Measurements from ENCODE around the gene PRR19. TPM values are rescaled to one million over a fixed set of nuclear protein-coding genes. Genes with fewer than 3 reads are reported as not detected.

PRR19 gene
- total and polyA plus RNA-seq, 10 of the 15 experiments (the other 5 are each of a cell fraction or from before 2014, with no cell fraction given) = 0.09 to 1.7 (median 0.73) TPM; not detected in 1

GRCh38 chr19:42270346-42271044 is 31.4 kb upstream of the PRR19 start (continued):
- TF ChIP-seq CEBPZ (IDR thresholded peaks at IDR 0.05; ENCODE audit: low read depth, low read length) = no peak
- TF ChIP-seq HCFC1 (IDR thresholded peaks at IDR 0.05; ENCODE audit: low read length) = no peak
- no peak for TF ChIP-seq TARDBP (IDR thresholded peaks at IDR 0.05; ENCODE audit: borderline replicate concordance)
- TF ChIP-seq, protein P1, sequence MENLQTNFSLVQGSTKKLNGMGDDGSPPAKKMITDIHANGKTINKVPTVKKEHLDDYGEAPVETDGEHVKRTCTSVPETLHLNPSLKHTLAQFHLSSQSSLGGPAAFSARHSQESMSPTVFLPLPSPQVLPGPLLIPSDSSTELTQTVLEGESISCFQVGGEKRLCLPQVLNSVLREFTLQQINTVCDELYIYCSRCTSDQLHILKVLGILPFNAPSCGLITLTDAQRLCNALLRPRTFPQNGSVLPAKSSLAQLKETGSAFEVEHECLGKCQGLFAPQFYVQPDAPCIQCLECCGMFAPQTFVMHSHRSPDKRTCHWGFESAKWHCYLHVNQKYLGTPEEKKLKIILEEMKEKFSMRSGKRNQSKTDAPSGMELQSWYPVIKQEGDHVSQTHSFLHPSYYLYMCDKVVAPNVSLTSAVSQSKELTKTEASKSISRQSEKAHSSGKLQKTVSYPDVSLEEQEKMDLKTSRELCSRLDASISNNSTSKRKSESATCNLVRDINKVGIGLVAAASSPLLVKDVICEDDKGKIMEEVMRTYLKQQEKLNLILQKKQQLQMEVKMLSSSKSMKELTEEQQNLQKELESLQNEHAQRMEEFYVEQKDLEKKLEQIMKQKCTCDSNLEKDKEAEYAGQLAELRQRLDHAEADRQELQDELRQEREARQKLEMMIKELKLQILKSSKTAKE (IDR thresholded peaks at IDR 0.05; ENCODE audit: low read depth, poor library complexity, severe bottlenecking) = peak; percentile 38
- TF ChIP-seq IKZF2 (IDR thresholded peaks at IDR 0.05) = peak; percentile 75 to 84
- TF ChIP-seq, protein P2, sequence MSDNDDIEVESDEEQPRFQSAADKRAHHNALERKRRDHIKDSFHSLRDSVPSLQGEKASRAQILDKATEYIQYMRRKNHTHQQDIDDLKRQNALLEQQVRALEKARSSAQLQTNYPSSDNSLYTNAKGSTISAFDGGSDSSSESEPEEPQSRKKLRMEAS (IDR thresholded peaks at IDR 0.05; ENCODE audit: low read depth, low read length) = no peak
- TF ChIP-seq PML (IDR thresholded peaks at IDR 0.05; ENCODE audit: low read length) = peak; percentile 59; the same call in 1 of the 2 replicates
- TF ChIP-seq ASH2L (IDR thresholded peaks at IDR 0.05; ENCODE audit: borderline replicate concordance, low read depth) = no peak
- TF ChIP-seq, protein P3, sequence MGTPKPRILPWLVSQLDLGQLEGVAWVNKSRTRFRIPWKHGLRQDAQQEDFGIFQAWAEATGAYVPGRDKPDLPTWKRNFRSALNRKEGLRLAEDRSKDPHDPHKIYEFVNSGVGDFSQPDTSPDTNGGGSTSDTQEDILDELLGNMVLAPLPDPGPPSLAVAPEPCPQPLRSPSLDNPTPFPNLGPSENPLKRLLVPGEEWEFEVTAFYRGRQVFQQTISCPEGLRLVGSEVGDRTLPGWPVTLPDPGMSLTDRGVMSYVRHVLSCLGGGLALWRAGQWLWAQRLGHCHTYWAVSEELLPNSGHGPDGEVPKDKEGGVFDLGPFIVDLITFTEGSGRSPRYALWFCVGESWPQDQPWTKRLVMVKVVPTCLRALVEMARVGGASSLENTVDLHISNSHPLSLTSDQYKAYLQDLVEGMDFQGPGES (IDR thresholded peaks at IDR 0.05) = no peak
- no peak for TF ChIP-seq CEBPB (IDR thresholded peaks at IDR 0.05; ENCODE audit: borderline replicate concordance in 1 of 2, low read depth in 2 of 2, low read length in 2 of 2)
- TF ChIP-seq EED (IDR thresholded peaks at IDR 0.05; ENCODE audit: low read depth) = peak; percentile 46; the same call in 1 of the 2 replicates
- no peak for TF ChIP-seq SIX5 (IDR thresholded peaks at IDR 0.05; ENCODE audit: low read depth, low read length, severe bottlenecking)
- no peak for TF ChIP-seq SP1 (IDR thresholded peaks at IDR 0.05; ENCODE audit: low read depth, low read length)
- TF ChIP-seq NFXL1 (IDR thresholded peaks at IDR 0.05; ENCODE audit: borderline replicate concordance) = no peak
- no peak for TF ChIP-seq POU2F2 (IDR thresholded peaks at IDR 0.05; ENCODE audit: borderline replicate concordance, low read depth, low read length)
- 0 out of 2 replicates have a peak, but pooled peaks have one; percentile 6 for TF ChIP-seq JUNB (IDR thresholded peaks at IDR 0.05)
- no peak for TF ChIP-seq FOXK2 (IDR thresholded peaks at IDR 0.05)
- TF ChIP-seq, protein P4, sequence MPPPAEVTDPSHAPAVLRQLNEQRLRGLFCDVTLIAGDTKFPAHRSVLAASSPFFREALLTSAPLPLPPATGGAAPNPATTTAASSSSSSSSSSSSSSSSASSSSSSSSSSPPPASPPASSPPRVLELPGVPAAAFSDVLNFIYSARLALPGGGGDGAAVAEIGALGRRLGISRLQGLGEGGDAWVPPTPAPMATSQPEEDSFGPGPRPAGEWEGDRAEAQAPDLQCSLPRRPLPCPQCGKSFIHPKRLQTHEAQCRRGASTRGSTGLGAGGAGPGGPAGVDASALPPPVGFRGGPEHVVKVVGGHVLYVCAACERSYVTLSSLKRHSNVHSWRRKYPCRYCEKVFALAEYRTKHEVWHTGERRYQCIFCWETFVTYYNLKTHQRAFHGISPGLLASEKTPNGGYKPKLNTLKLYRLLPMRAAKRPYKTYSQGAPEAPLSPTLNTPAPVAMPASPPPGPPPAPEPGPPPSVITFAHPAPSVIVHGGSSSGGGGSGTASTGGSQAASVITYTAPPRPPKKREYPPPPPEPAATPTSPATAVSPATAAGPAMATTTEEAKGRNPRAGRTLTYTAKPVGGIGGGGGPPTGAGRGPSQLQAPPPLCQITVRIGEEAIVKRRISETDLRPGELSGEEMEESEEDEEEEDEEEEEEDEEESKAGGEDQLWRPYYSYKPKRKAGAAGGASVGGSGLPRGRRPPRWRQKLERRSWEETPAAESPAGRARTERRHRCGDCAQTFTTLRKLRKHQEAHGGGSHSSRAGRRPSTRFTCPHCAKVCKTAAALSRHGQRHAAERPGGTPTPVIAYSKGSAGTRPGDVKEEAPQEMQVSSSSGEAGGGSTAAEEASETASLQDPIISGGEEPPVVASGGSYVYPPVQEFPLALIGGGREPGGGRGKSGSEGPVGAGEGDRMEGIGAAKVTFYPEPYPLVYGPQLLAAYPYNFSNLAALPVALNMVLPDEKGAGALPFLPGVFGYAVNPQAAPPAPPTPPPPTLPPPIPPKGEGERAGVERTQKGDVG (CRISPR knock-in tag; IDR thresholded peaks at IDR 0.05) = no peak
- TF ChIP-seq SIN3A (IDR thresholded peaks at IDR 0.05; ENCODE audit: low read depth, low read length) = no peak; the same call in 1 of the 2 replicates
- no peak for TF ChIP-seq NFYB (IDR thresholded peaks at IDR 0.05; ENCODE audit: insufficient read depth, low read depth, low read length)
- TF ChIP-seq ZNF274 (IDR thresholded peaks at IDR 0.05; ENCODE audit: insufficient read depth, insufficient read length) = no peak

Data from GM12878 (cell line).